Glutamatergic neuron (in vitro differentiated cells): ENCODE measurements around the gene ADAMTS13. TPM values are rescaled to one million over a fixed set of nuclear protein-coding genes. Genes with fewer than 3 reads are reported as not detected.

Experiments
- DNase-seq: peaks from one replicate; pipeline ENCODE4 v3.0.0; 2022
- H3K27ac Mint-ChIP-seq: one replicate; pipeline ENCODE4 v1.8.0; 2020; ENCODE audit warnings: mild to moderate bottlenecking, mixed read lengths, inconsistent platforms; ENCODE audit not compliant: unreplicated experiment
- H3K27me3 Mint-ChIP-seq: one replicate; pipeline ENCODE4 v1.8.0; 2020; ENCODE audit warnings: mild to moderate bottlenecking, moderate library complexity, mixed read lengths, inconsistent platforms; ENCODE audit not compliant: unreplicated experiment
- H3K36me3 Mint-ChIP-seq: one replicate; pipeline ENCODE4 v1.8.0; 2020; ENCODE audit warnings: mild to moderate bottlenecking, mixed read lengths, inconsistent platforms; ENCODE audit not compliant: unreplicated experiment
- H3K4me1 Mint-ChIP-seq: one replicate; pipeline ENCODE4 v1.8.0; 2020; ENCODE audit warnings: mild to moderate bottlenecking, low read depth, mixed read lengths, inconsistent platforms; ENCODE audit not compliant: unreplicated experiment
- H3K4me3 Mint-ChIP-seq: one replicate; pipeline ENCODE4 v1.8.0; 2020; ENCODE audit warnings: mild to moderate bottlenecking, mixed read lengths, inconsistent platforms; ENCODE audit not compliant: unreplicated experiment
- H3K9me3 Mint-ChIP-seq: one replicate; pipeline ENCODE4 v1.8.0; 2020; ENCODE audit warnings: mild to moderate bottlenecking, moderate library complexity, mixed read lengths, inconsistent platforms; ENCODE audit not compliant: unreplicated experiment
- CTCF ChIP-seq: fragments of 200-600 bp; sonication (generic); IDR thresholded peaks from one replicate; pipeline ENCODE4 v1.5.0; 2021; ENCODE audit not compliant: partially characterized antibody, unreplicated experiment
- total RNA-seq: library from RNA; stranded (reverse); fragmentation: NEBNext Ultra II Directional; extraction: Animal tissue kit (Norgen Biotek cat#: 25700); gene quantifications from one replicate; pipeline ENCODE4 v1.2.1, GENCODE V29; 2021; ENCODE audit not compliant: unreplicated experiment

The ADAMTS13 gene
- total RNA-seq, 1 donor from 2014 or later = 27.9 TPM

GRCh38 chr9:133491656-133491925 is 69.4 kb downstream of the ADAMTS13 start:
- Mint-ChIP-seq H3K4me1 (peaks cover 8% of the 10 kb centered on the region), H3K4me3 (no peak overlapping the region), H3K27me3 (peaks cover 4% of the 10 kb centered on the region), H3K9me3 (peaks cover 1% of the 10 kb centered on the region), H3K36me3 (no peaks in the 10 kb centered on the region), H3K27ac (no peak overlapping the region)
- TF ChIP-seq CTCF = no peak
- no peak for DNase-seq

DNA sequence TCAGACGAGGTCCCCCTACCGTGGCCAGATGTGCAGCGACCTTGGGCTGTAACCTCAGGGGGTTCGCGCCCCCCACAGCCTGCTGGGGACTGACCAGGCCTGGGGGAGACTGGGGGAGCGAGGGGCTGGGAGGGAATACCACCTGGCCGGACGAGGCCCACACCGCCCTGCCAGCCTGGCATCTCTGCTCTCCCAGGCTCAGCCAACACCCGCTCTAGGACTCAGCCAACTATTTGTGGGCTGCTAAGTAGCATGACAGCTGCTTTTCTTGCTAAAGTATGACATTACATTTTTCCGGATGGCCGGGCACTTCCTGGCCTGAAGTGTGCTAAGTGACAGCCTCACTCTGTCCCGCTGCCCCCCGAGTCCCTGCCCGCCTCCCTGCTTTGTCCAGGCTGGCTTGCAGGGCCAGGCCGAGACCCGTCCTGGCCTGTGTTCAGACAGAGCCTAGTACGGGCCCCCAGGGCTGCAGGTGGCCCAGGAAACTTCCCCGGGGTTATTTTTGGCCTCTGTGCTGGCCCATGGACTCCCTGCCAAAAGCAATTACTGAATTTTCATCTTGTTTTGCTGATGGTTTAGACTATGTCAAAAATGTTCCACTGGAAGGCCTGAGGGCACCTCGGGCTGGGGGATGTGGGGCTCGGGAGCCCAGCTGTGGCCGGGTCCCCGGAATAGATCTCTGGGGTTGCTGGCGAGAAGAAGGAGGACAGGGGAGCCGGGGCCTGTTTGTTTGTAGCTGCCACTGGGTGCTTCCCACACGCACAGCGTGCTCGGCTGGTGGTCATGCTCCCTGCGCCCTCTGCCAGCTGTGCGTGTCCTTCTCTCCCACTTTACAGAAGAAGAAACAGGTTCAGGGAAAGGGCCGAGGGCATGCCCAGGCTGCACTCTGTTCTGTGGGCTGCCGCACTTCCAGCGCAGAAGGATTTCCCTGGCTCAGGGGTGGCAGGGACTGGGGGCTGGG is 70.2 kb downstream of the ADAMTS13 start:
- H3K9me3 Mint-ChIP-seq = peaks cover 3% of the 10 kb centered on the region
- peak; percentile 16 for DNase-seq
- peaks cover 8% of the 10 kb centered on the region for H3K4me1 Mint-ChIP-seq
- no peak overlapping the region for H3K4me3 Mint-ChIP-seq
- H3K36me3 Mint-ChIP-seq = no peaks in the 10 kb centered on the region
- peaks cover 4% of the 10 kb centered on the region for H3K27me3 Mint-ChIP-seq
- TF ChIP-seq CTCF = no peak
- H3K27ac Mint-ChIP-seq = no peak overlapping the region

DNA sequence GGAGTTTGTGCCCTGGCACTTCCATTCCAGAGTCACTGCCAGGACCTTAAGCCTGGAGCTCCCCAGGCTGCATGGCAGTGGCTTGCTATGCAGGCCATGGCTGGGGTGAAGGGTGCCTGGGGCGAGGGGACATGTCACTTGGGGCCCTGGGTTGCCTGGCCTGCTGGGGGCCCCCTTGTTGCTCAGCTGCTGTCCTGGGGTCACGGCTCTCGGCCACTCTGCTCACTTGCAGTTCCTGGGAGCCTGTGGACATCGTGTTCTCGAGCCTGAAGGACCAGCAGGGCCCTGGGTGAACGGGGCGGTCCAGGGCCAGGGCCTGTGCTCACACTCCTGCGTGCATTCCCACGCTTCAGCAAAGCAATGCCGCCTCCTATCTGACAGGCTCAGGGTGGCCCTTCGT is 71.3 kb downstream of the ADAMTS13 start:
- H3K9me3 Mint-ChIP-seq = peaks cover 8% of the 10 kb centered on the region
- TF ChIP-seq CTCF = no peak
- peak; percentile 16 for DNase-seq
- H3K27ac Mint-ChIP-seq = no peak overlapping the region
- H3K4me3 Mint-ChIP-seq = no peak overlapping the region
- H3K36me3 Mint-ChIP-seq = no peaks in the 10 kb centered on the region
- H3K27me3 Mint-ChIP-seq = peaks cover 4% of the 10 kb centered on the region
- H3K4me1 Mint-ChIP-seq = peaks cover 10% of the 10 kb centered on the region

GRCh38 chr9:133493845-133494540 is 71.8 kb downstream of the ADAMTS13 start:
- Mint-ChIP-seq H3K9me3 (peaks cover 10% of the 10 kb centered on the region), H3K27me3 (peaks cover 7% of the 10 kb centered on the region), H3K4me1 (peaks cover 12% of the 10 kb centered on the region), H3K27ac (no peak overlapping the region), H3K4me3 (no peak overlapping the region), H3K36me3 (no peaks in the 10 kb centered on the region)
- no peak for TF ChIP-seq CTCF
- DNase-seq = peak; percentile 14
